Epithelial cell of proximal tubule (primary cell): Measurements from ENCODE around the gene DGCR2. TPM values are rescaled to one million over a fixed set of nuclear protein-coding genes. Genes with fewer than 3 reads are reported as not detected.

Source experiments
- DNase-seq: peaks from one replicate; pipeline ENCODE4 v3.0.0-alpha.2; 2011; ENCODE audit warnings: low read depth
- H3K4me3 ChIP-seq: 2 replicates; pipeline ENCODE4 v1.5.1; 2011; ENCODE audit warnings: low read depth, mild to moderate bottlenecking, low read length
- total RNA-seq: library from RNA; depleted of rRNA; stranded (reverse); fragments of >200 nt; gene quantifications from 2 replicates; pipeline ENCODE4 v1.2.3, GENCODE V29; 2015
- TF ChIP-seq, protein P1 (sequence below): conservative IDR thresholded peaks from 2 replicates; pipeline ENCODE4 v1.5.1; 2012; ENCODE audit warnings: low read depth, mild to moderate bottlenecking, low read length

The DGCR2 gene
- total RNA-seq, 1 donor from 2014 or later = 51.7 TPM

GRCh38 chr22:19107730-19108074 is 14.5 kb downstream of the DGCR2 start:
- no peak for DNase-seq
- H3K4me3 ChIP-seq = no peak overlapping the region
- TF ChIP-seq, protein P1, sequence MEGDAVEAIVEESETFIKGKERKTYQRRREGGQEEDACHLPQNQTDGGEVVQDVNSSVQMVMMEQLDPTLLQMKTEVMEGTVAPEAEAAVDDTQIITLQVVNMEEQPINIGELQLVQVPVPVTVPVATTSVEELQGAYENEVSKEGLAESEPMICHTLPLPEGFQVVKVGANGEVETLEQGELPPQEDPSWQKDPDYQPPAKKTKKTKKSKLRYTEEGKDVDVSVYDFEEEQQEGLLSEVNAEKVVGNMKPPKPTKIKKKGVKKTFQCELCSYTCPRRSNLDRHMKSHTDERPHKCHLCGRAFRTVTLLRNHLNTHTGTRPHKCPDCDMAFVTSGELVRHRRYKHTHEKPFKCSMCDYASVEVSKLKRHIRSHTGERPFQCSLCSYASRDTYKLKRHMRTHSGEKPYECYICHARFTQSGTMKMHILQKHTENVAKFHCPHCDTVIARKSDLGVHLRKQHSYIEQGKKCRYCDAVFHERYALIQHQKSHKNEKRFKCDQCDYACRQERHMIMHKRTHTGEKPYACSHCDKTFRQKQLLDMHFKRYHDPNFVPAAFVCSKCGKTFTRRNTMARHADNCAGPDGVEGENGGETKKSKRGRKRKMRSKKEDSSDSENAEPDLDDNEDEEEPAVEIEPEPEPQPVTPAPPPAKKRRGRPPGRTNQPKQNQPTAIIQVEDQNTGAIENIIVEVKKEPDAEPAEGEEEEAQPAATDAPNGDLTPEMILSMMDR = no peak

- no peak for DNase-seq
- H3K4me3 ChIP-seq = no peak overlapping the region
- TF ChIP-seq, protein P1 = no peak
These were observed 15.1 kb downstream of the DGCR2 start for GRCh38 chr22:19106886-19107729.

DNA sequence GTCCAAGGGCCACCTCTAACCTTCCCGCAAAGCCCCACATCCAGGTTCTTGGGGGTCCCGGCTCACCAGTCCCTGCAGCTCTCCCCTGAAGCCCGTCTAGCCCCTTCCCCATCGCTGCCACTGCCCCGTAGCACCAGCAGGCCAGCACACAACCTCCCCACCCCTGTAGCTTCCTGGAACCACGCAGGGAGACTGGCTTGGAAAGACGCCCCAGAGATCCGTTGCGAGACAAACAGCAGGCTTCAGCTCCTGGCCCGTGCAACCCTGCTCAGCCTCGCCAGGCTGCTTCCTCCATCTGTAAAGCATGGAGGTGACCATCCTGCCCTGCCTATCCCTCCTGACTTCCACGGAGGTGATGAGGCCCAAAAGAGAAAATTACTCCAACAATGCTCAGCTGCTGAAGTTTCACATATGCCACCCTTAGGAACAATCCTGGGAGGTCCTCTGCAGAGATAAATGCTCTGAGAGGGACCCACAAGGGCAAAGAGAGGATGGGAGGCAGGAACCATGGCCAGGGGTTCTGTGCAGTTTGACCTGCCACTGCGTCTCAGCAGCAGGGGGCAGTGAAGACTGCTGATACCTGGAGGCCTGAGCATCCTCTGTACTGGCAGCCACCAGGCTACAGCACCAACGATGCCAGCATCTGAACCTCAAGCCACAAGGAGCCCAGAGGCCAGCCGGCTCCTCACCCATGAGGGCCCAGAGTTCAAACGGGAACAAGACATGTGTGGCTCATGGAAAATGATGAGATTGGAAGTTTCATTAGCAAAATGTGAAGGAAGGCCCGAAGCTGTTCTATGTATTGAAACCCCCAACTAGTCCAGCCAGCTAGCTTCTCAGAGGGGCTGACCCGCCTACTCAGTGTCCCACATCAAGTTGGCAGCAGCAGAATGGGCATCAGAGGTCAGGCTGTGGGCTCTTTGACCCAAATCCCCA is 16.1 kb downstream of the DGCR2 start:
- no peak for DNase-seq
- no peak overlapping the region for H3K4me3 ChIP-seq
- TF ChIP-seq, protein P1 = peak; percentile 51

- no peak overlapping the region for H3K4me3 ChIP-seq
- DNase-seq = no peak
- TF ChIP-seq, protein P1 = no peak
These were observed 16.8 kb downstream of the DGCR2 start for GRCh38 chr22:19105456-19105855.

DNA sequence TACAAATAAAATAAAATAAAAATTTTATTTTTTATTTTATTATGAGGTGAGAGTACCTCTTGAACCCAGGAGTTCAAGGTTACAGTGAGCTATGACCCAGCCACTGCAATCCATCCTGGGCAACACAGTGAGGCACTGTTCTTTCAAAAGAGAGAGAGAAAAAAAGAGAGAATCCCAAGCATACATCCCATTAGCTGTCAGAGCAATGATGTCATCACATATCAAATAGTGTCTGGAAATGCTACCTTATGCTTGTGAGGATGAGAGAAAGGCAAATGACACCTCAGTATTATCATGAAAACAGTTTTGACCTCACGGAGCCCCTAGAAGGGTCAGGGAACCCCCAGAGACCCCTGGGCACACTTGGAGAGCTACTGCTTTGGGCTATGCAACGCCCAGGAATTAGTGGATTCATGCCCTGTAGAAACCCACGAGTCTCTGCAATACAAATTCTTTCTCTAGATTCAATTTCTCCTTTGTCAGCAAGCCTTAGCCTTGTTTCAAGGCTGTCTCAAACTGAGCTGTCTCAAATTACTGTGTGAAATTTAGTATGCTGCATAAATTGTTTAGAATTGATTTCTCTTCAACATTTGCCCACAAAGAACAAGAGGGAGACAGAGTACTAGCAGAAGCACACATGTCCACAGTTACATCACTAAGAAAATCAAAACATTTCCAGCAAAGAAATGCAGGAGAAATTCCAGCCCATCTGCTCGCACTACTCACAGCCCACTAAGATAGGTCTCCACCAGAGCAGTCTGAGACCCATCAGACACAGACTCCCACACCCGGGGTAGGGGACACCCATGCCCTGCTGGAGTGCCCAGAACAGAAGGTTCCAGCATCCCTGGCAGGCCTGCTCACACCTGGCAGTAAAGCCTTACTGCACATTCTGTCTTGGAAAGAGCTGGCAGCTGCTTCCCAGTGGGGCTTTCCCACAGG is 18.1 kb downstream of the DGCR2 start:
- TF ChIP-seq, protein P1 = no peak
- H3K4me3 ChIP-seq = no peak overlapping the region
- no peak for DNase-seq

DNA sequence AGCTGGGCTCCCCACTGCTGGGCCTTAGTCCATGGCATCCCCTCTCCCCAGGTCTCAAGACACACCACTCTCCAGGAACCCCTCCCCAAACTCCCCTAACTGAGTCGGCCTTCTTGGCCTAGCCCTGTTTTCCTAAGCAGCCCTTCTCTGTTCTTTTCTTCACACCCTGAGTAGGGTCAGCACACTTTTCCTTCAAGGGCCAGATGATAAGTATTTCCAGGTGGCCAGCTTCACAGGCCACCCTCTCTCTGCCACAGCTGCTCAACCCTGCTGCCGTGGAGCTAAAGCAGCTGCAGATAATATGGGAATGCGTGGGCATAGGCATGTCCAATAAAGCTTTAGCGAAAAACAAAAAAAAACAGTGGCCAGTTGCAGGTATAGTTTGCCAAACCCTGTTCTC is 24.1 kb downstream of the DGCR2 start:
- TF ChIP-seq, protein P1 = no peak
- DNase-seq = no peak
- H3K4me3 ChIP-seq = no peak overlapping the region
